Left lung (tissue), 10 donors: Measurements from ENCODE around the gene ZDHHC23. TPM values are rescaled to one million over a fixed set of nuclear protein-coding genes. Genes with fewer than 3 reads are reported as not detected.

Experiments used
- ATAC-seq: fragments of 200-7000 bp; cut with Tn5 transposase; one replicate; pipeline ENCODE4 v1.9.1; 2020; ENCODE audit warnings: moderate library complexity
- DNase-seq, 4 donors: peaks; one replicate each; pipeline ENCODE4 v3.0.0-alpha.2; 2013 to 2020
- H3K27ac ChIP-seq, 2 donors: fragments of 200-600 bp; sonication (generic) in 1 of 2; one replicate each; pipeline versions ENCODE4 v1.5.0 to v1.8.0; 2020 to 2021
- H3K27me3 ChIP-seq, 2 donors: fragments of 200-600 bp; sonication (generic) in 1 of 2; one replicate each; pipeline versions ENCODE4 v1.5.0 to v1.8.0; 2020 to 2021
- H3K36me3 ChIP-seq, 2 donors: fragments of 200-600 bp; sonication (generic) in 1 of 2; one replicate each; pipeline versions ENCODE4 v1.5.0 to v1.8.0; 2020 to 2021
- H3K4me1 ChIP-seq, 2 donors: fragments of 200-600 bp; one replicate each; pipeline ENCODE4 v1.8.0; 2021
- H3K4me3 ChIP-seq, 2 donors: fragments of 200-600 bp; sonication (generic) in 1 of 2; one replicate each; pipeline versions ENCODE4 v1.5.0 to v1.8.0; 2020 to 2021; ENCODE audit warnings: mild to moderate bottlenecking in 1 of 2
- H3K9me3 ChIP-seq, 2 donors: fragments of 200-600 bp; sonication (generic) in 1 of 2; one replicate each; pipeline versions ENCODE4 v1.5.0 to v1.8.0; 2020 to 2021
- intact Hi-C, 2 donors: fragments of 100-400 bp; cut with DNase I; formaldehyde crosslinking; loops; one replicate each; pipeline versions ENCODE4 v1.11.2 to v1.14.2; 2022
- polyA plus RNA-seq, 6 donors: library from polyadenylated mRNA; unstranded; fragments of 120-200 nt; gene quantifications; one replicate each; pipeline ENCODE4 v1.2.1, GENCODE V29; 2013; ENCODE audit not compliant: insufficient read length in 6 of 6
- total RNA-seq, 2 donors: library from RNA; stranded (reverse); fragmentation: NEBNext Ultra II Directional; extraction: Animal tissue kit (Norgen Biotek cat#: 25700); gene quantifications; one replicate each; pipeline ENCODE4 v1.2.1, GENCODE V29; 2021
- TF ChIP-seq, protein P1 (sequence below), 2 donors: fragments of 200-600 bp; sonication (generic) in 1 of 2; IDR thresholded peaks; one replicate each; pipeline versions ENCODE4 v1.5.0 to v1.8.0; 2021; ENCODE audit warnings: antibody characterized with exemption in 2 of 2
- donor health status: DM: no; HTN: yes; CAD: no.
- donor health status: DM: no; HTN: no; CAD: no.

ZDHHC23 gene
- total and polyA plus RNA-seq, 8 donors = 6.3 to 11.2 (median 7.8) TPM

DNA sequence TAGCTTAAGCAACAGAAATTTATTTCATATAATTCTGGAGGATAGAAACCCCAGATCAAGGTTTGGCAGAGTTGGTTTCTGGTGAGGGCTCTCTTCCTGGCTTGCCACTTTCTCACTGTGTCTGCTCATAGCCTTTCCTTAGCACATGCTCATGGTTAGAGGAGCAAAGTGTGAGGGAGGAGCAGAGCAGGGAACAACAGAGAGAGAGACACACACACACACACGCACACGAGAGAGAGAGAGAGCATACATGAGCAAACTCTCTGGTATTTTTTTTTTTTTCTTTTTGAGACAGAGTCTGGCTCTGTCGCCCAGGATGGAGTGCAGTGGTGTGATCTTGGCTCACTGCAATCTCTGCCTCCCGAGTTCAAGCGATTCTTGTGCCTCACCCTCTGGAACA lies 36.8 kb upstream of the ZDHHC23 start:
- intact Hi-C loops = no loop called here
- H3K4me3 ChIP-seq = no peak overlapping the region
- TF ChIP-seq, protein P1, sequence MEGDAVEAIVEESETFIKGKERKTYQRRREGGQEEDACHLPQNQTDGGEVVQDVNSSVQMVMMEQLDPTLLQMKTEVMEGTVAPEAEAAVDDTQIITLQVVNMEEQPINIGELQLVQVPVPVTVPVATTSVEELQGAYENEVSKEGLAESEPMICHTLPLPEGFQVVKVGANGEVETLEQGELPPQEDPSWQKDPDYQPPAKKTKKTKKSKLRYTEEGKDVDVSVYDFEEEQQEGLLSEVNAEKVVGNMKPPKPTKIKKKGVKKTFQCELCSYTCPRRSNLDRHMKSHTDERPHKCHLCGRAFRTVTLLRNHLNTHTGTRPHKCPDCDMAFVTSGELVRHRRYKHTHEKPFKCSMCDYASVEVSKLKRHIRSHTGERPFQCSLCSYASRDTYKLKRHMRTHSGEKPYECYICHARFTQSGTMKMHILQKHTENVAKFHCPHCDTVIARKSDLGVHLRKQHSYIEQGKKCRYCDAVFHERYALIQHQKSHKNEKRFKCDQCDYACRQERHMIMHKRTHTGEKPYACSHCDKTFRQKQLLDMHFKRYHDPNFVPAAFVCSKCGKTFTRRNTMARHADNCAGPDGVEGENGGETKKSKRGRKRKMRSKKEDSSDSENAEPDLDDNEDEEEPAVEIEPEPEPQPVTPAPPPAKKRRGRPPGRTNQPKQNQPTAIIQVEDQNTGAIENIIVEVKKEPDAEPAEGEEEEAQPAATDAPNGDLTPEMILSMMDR (IDR thresholded peaks at IDR 0.05) = no peak
- no peaks in the 10 kb centered on the region for H3K4me1 ChIP-seq
- ATAC-seq (no peak), DNase-seq (no peak)
- no peak overlapping the region for H3K27ac ChIP-seq
- H3K36me3 ChIP-seq = no peaks in the 10 kb centered on the region
- no peaks in the 10 kb centered on the region for H3K27me3 ChIP-seq
- no peaks in the 10 kb centered on the region for H3K9me3 ChIP-seq

GRCh38 chr3:113912552-113913236 lies 35.1 kb upstream of the ZDHHC23 start:
- H3K9me3 ChIP-seq = no peaks in the 10 kb centered on the region
- H3K27me3 ChIP-seq = no peaks in the 10 kb centered on the region
- intact Hi-C loops = no loop called here
- H3K4me1 ChIP-seq = no peaks in the 10 kb centered on the region
- no peak overlapping the region for H3K4me3 ChIP-seq
- TF ChIP-seq, protein P1 (IDR thresholded peaks at IDR 0.05) = peak; percentile 40 to 49
- H3K27ac ChIP-seq = no peak overlapping the region
- no peaks in the 10 kb centered on the region for H3K36me3 ChIP-seq
- peak; percentile 99 for ATAC-seq
- DNase-seq = peak in 1 of 4 donors; percentile 36

- H3K4me3 ChIP-seq = no peak overlapping the region
- intact Hi-C loops = no loop called here
- no peak for ATAC-seq
- H3K9me3 ChIP-seq = no peaks in the 10 kb centered on the region
- no peaks in the 10 kb centered on the region for H3K4me1 ChIP-seq
- TF ChIP-seq, protein P1 (IDR thresholded peaks at IDR 0.05) = no peak
- H3K27ac ChIP-seq = no peak overlapping the region
- H3K27me3 ChIP-seq = no peaks in the 10 kb centered on the region
- no peaks in the 10 kb centered on the region for H3K36me3 ChIP-seq
- no peak for DNase-seq
Measured at GRCh38 chr3:113914646-113915045, 33.2 kb upstream of the ZDHHC23 start.

GRCh38 chr3:113927556-113927955 lies 20.3 kb upstream of the ZDHHC23 start:
- Histone ChIP-seq H3K36me3 (no peaks in the 10 kb centered on the region), H3K27ac (no peak overlapping the region), H3K27me3 (no peaks in the 10 kb centered on the region), H3K4me3 (no peak overlapping the region), H3K9me3 (peaks cover 0 to 17% of the 10 kb centered on the region in 2 donors), H3K4me1 (no peaks in the 10 kb centered on the region)
- no peak for ATAC-seq
- intact Hi-C loops = no loop called here
- DNase-seq = no peak
- TF ChIP-seq, protein P1 (IDR thresholded peaks at IDR 0.05) = no peak

GRCh38 chr3:113946831-113947230 lies 982 bp upstream of the ZDHHC23 start:
- Histone ChIP-seq H3K27ac (peak overlapping the region; percentile 46 to 57), H3K36me3 (no peaks in the 10 kb centered on the region), H3K9me3 (no peaks in the 10 kb centered on the region), H3K4me3 (peak overlapping the region; percentile 59 to 62), H3K4me1 (peaks cover 0 to 14% of the 10 kb centered on the region in 2 donors), H3K27me3 (peaks cover 0 to 7% of the 10 kb centered on the region in 2 donors)
- TF ChIP-seq, protein P1 (IDR thresholded peaks at IDR 0.05) = no peak
- intact Hi-C loops = no loop called here
- DNase-seq (no peak), ATAC-seq (no peak)
